Endothelial cell of umbilical vein (primary cell): ENCODE measurements around the gene CCSER1. TPM values are rescaled to one million over a fixed set of nuclear protein-coding genes. Genes with fewer than 3 reads are reported as not detected.
A peak's percentile ranks its signal among the peaks of the same experiment; 100 is the strongest.

Source experiments
- BruUV-seq: library from RNA; stranded (reverse); fragments of 400-500 nt; replicated peaks from 2 replicates; lab custom pipeline; 2021; lab: Mats Ljungman, UMichigan
- CTCF ChIA-PET: fragments of 300-600, 350-600 bp; sonication (Branson Sonifier 250); formaldehyde crosslinking; loops from one replicate; lab custom pipeline; 2021; ENCODE audit warnings: antibody characterized with exemption, inconsistent platforms; lab: Charles Lee
- POLR2A ChIA-PET: fragments of 300-600, 350-600 bp; sonication (Branson Sonifier 250); formaldehyde crosslinking; loops from one replicate; lab custom pipeline; 2021; ENCODE audit warnings: antibody characterized with exemption, inconsistent platforms; lab: Charles Lee
- DNase-seq: peaks from one replicate; pipeline ENCODE4 v3.0.0-alpha.2; 2011; ENCODE audit warnings: low read depth, low spot score
- FAIRE-seq: peaks from 2 replicates; lab custom pipeline; 2011; peaks lifted over from hg19 to GRCh38; lab: Jason Lieb, UNC
- H2AFZ ChIP-seq: 2 replicates; pipeline ENCODE4 v1.6.0; 2012; ENCODE audit warnings: low read depth, low read length, control low read depth, inconsistent platforms
- H3K27ac ChIP-seq: 2 replicates; pipeline ENCODE4 v1.5.1; 2011; ENCODE audit warnings: low read depth, mild to moderate bottlenecking, control low read depth, low read length, moderate library complexity; ENCODE audit not compliant: insufficient read depth
- H3K27me3 ChIP-seq, 2 experiments: 2 replicates each; pipeline versions ENCODE4 v1.6.0 to v1.6.1; 2011; ENCODE audit warnings: low read length in 2 of 2, mixed read lengths in 1 of 2; ENCODE audit not compliant: control insufficient read depth in 2 of 2, insufficient read depth in 2 of 2
- H3K36me3 ChIP-seq, 2 experiments: 2 replicates in 1 of 2; 3 replicates in 1 of 2; pipeline ENCODE4 v1.5.1; 2011; ENCODE audit warnings: low read length in 2 of 2, mild to moderate bottlenecking in 1 of 2, moderate library complexity in 1 of 2; ENCODE audit not compliant: control insufficient read depth in 2 of 2, insufficient read depth in 2 of 2; ENCODE audit errors: extremely low read depth in 1 of 2
- H3K4me1 ChIP-seq: 3 replicates; pipeline ENCODE4 v1.5.1; 2011; ENCODE audit warnings: mild to moderate bottlenecking, low read length; ENCODE audit not compliant: control insufficient read depth, insufficient read depth; ENCODE audit errors: extremely low read depth
- H3K4me2 ChIP-seq: 2 replicates; pipeline ENCODE4 v1.6.1; 2011; ENCODE audit warnings: low read length, control low read depth, mixed read lengths; ENCODE audit not compliant: insufficient read depth
- H3K4me3 ChIP-seq, 3 experiments: fragments of 200-600 bp in 1 of 3; sonication (generic), shearing (Covaris generic) in 1 of 3; replicated peaks in 1 of 3; 2 replicates each; pipeline ENCODE4 v1.5.1; 2011 to 2016; ENCODE audit warnings: control low read depth in 3 of 3, low read length in 3 of 3, mild to moderate bottlenecking in 2 of 3, inconsistent platforms in 1 of 3, low read depth in 1 of 3, moderate library complexity in 1 of 3; ENCODE audit not compliant: insufficient read depth in 1 of 3
- H3K79me2 ChIP-seq: 2 replicates; pipeline ENCODE4 v1.6.0; 2012; ENCODE audit warnings: low read length, inconsistent platforms; ENCODE audit not compliant: control insufficient read depth, insufficient read depth
- H3K9ac ChIP-seq: replicated peaks from 2 replicates; pipeline ENCODE3; 2011; ENCODE audit warnings: low read length, control low read depth; ENCODE audit not compliant: insufficient read depth; ENCODE audit errors: extremely low read depth
- H3K9me1 ChIP-seq: replicated peaks from 3 replicates; pipeline ENCODE4 v1.6.0; 2011; ENCODE audit warnings: mild to moderate bottlenecking, low read length; ENCODE audit not compliant: control insufficient read depth, insufficient read depth; ENCODE audit errors: extremely low read depth
- H3K9me3 ChIP-seq: replicated peaks from 2 replicates; pipeline ENCODE4 v1.5.1; 2012; ENCODE audit warnings: low read length, inconsistent platforms; ENCODE audit not compliant: control insufficient read depth, insufficient read depth
- H4K20me1 ChIP-seq: replicated peaks from 2 replicates; pipeline ENCODE3; 2011; ENCODE audit warnings: mild to moderate bottlenecking, low read length; ENCODE audit not compliant: control insufficient read depth, insufficient read depth; ENCODE audit errors: extremely low read depth
- CTCF ChIP-seq, 2 donors: IDR thresholded peaks; 1 replicate in 1 of 2; 2 replicates in 1 of 2; pipeline ENCODE4 v1.5.1; 2011; ENCODE audit warnings: low read length in 2 of 2, mild to moderate bottlenecking in 2 of 2, moderate library complexity in 2 of 2, control low read depth in 1 of 2, inconsistent platforms in 1 of 2, low read depth in 1 of 2; ENCODE audit not compliant: insufficient read depth in 1 of 2; ENCODE audit errors: extremely low read depth in 1 of 2
- EZH2 ChIP-seq: IDR thresholded peaks from 2 replicates; pipeline ENCODE4 v1.6.1; 2012; ENCODE audit warnings: borderline replicate concordance, low read depth, mild to moderate bottlenecking, moderate library complexity, low read length, inconsistent platforms; ENCODE audit not compliant: severe bottlenecking
- FOS ChIP-seq: IDR thresholded peaks from 2 replicates; pipeline ENCODE4 v1.6.1; 2011; ENCODE audit warnings: mild to moderate bottlenecking, low read length, moderate library complexity, borderline replicate concordance; ENCODE audit not compliant: insufficient read depth
- GATA2 ChIP-seq: IDR thresholded peaks from 2 replicates; pipeline ENCODE4 v1.7.0; 2011; ENCODE audit warnings: low read depth, mild to moderate bottlenecking, moderate library complexity, mixed read lengths, low read length; ENCODE audit not compliant: insufficient read length, insufficient read depth
- JUN ChIP-seq: IDR thresholded peaks from 2 replicates; pipeline ENCODE4 v1.6.1; 2011; ENCODE audit warnings: borderline replicate concordance, low read depth; ENCODE audit not compliant: insufficient read length, insufficient read depth
- MAX ChIP-seq: IDR thresholded peaks from 2 replicates; pipeline ENCODE4 v1.6.1; 2011; ENCODE audit not compliant: insufficient read depth, insufficient read length
- MYC ChIP-seq: IDR thresholded peaks from one replicate; pipeline ENCODE4 v1.6.1; 2011; ENCODE audit warnings: mild to moderate bottlenecking, low read depth, low read length
- POLR2A ChIP-seq: IDR thresholded peaks from 2 replicates; pipeline ENCODE4 v1.6.1; 2012; ENCODE audit warnings: low read depth, mild to moderate bottlenecking, control low read depth, low read length
- POLR2AphosphoS5 ChIP-seq: IDR thresholded peaks from 2 replicates; pipeline ENCODE4 v1.6.1; 2012; ENCODE audit warnings: low read depth, mild to moderate bottlenecking, control low read depth, low read length, moderate library complexity; ENCODE audit not compliant: insufficient read depth
- dilution Hi-C: fragments of 300-500 bp; cut with MboI; formaldehyde crosslinking; loops from one replicate; pipeline ENCODE4 v1.15.0; 2019; ENCODE audit warnings: low sequenced_read_pairs; ENCODE audit not compliant: extremely low pct_ligation_motif_present
- intact Hi-C: fragments of 100-400 bp; cut with micrococcal nuclease; formaldehyde crosslinking; loops from one replicate; pipeline ENCODE4 v1.10.0; 2022
- polyA plus RNA-seq, 4 experiments: library from polyadenylated mRNA; depleted of rRNA in 3 of 4; stranded (reverse) in 3 of 4; unstranded in 1 of 4; fragments of >200 nt; gene quantifications; 2 replicates each; pipeline versions ENCODE4 v1.2.1 to v1.2.3, GENCODE V29; 2011 to 2012; ENCODE audit warnings: missing spikeins in 1 of 4
- total RNA-seq: library from RNA; stranded (reverse); gene quantifications from 2 replicates; pipeline ENCODE4 v1.2.3, GENCODE V29; 2021

CCSER1 gene
- total and polyA plus RNA-seq, 2 donors (not counting 3 experiments of a cell fraction or from before 2014, with no cell fraction given): 0.11 to 1.8 TPM

DNA sequence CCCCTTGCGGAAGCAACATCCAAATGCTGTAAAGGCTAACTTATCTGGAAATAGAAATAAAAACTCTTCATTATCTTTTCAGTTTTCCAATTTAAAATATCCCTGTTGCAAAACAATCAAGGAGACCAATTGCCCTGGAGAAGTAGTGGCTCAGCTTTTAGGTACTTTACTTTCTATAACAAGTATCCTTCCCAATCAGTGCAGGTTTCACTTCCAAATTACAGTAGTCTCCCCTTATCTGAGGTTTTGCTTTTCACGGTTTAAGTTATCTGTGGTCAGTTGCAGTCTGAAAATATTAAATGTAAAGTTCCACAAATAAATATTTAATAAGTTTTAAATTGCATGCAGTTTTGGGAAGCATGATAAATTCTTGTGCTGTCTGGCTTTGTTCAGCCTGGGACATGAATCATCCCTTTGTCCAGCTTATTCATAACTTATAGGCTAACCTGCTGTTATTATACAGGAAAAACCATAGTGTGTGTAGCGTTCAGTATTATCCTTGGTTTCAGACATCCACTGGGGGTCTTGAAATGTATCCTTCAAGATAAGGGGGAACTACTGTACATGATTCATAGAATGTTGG, 1203.5 kb downstream of the CCSER1 start:
- Histone ChIP-seq H3K4me3 (no peak overlapping the region), H3K36me3 (no peaks in the 10 kb centered on the region), H3K9me3 (no peaks in the 10 kb centered on the region), H3K9ac (no peak overlapping the region), H3K79me2 (no peaks in the 10 kb centered on the region), H3K4me1 (no peaks in the 10 kb centered on the region), H3K9me1 (no peaks in the 10 kb centered on the region), H2AFZ (no peak overlapping the region), H4K20me1 (no peaks in the 10 kb centered on the region), H3K27me3 (no peaks in the 10 kb centered on the region), H3K4me2 (no peak overlapping the region), H3K27ac (no peak overlapping the region)
- ChIA-PET POLR2A (no interaction called here), CTCF (no interaction called here)
- DNase-seq (peak; percentile 4), FAIRE-seq (no peak)
- BruUV-seq: no TSS peak
- intact Hi-C loops (no loop called here), dilution Hi-C loops (no loop called here)
- TF ChIP-seq EZH2: no peak
- no peak for TF ChIP-seq FOS
- no peak for TF ChIP-seq POLR2AphosphoS5
- no peak for TF ChIP-seq MYC
- no peak for TF ChIP-seq MAX
- TF ChIP-seq POLR2A: no peak
- no peak for TF ChIP-seq JUN
- no peak for TF ChIP-seq GATA2
- no peak for TF ChIP-seq CTCF (IDR thresholded peaks at IDR 0.05; ENCODE audit: extremely low read depth in 1 of 2, insufficient read depth in 1 of 2, low read depth in 1 of 2, low read length in 2 of 2)
